ENCODE measurements around the gene EML4. TPM values are rescaled to one million over a fixed set of nuclear protein-coding genes. Genes with fewer than 3 reads are reported as not detected.

Gene EML4
- total RNA-seq, 1 experiment from 2014 or later = 93.7 TPM

- no peak overlapping the region for H3K4me3 ChIP-seq (ENCODE audit: low read depth, low read length, poor library complexity, severe bottlenecking)
- POLR2A ChIA-PET (ENCODE audit: low non-redundant PET) = no interaction called here
- no peak for TF ChIP-seq EZH2 (IDR thresholded peaks at IDR 0.05; ENCODE audit: borderline replicate concordance, low read depth, low read length, poor library complexity, severe bottlenecking)
- TF ChIP-seq CTCF (conservative IDR thresholded peaks at IDR 0.05; ENCODE audit: low read depth, low read length) = no peak
- intact Hi-C loops (cut with micrococcal nuclease; ENCODE audit: unreplicated experiment) = loop anchor here (1.0 kb wide), 1 partner anchor 144 kb away; no protein-coding TSS in a partner anchor
- no TSS peak for BruUV-seq (replicated peaks)
- no peaks in the 10 kb centered on the region for H3K36me3 ChIP-seq (ENCODE audit: insufficient read depth, low read length, poor library complexity, severe bottlenecking)
- H3K27ac ChIP-seq (ENCODE audit: low read depth, low read length, poor library complexity, severe bottlenecking) = no peak overlapping the region
- CTCF ChIA-PET = interaction anchor here (0.6 kb wide), 1 partner anchor 146 kb away, joined by 5 read pairs; no protein-coding TSS in a partner anchor
- no peaks in the 10 kb centered on the region for H3K9me3 ChIP-seq (ENCODE audit: low read depth, low read length, poor library complexity, severe bottlenecking)
- no peak for DNase-seq (ENCODE audit: low spot score)
- H3K4me1 ChIP-seq (ENCODE audit: insufficient read depth, low read length, poor library complexity, severe bottlenecking) = peaks cover 31% of the 10 kb centered on the region
- no peaks in the 10 kb centered on the region for H3K27me3 ChIP-seq (replicated peaks; ENCODE audit: insufficient read depth, low read depth, low read length, poor library complexity)
These were observed 70.7 kb downstream of the EML4 start for GRCh38 chr2:42239811-42240210.

DNA sequence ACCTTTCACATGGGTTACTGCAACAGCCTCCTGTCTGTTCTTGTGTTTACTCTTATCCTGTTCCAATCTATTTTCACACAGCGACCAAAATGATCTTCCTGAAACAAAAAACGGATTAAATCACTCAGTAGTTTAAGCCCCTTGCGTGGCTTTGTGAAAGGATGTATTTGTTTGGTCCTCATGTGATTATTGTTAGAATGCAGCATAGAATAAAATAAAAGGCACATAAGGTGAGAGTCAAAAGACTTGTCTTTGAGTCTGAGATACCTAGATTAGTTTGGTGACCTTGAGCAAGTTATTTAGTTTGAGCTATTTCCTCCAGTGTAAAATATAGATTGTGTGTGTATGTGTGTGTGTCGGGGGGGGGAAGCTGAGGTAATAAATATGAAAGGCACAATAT is 72.4 kb downstream of the EML4 start:
- ChIA-PET POLR2A (ENCODE audit: low non-redundant PET) (no interaction called here), CTCF (no interaction called here)
- Histone ChIP-seq H3K9me3 (ENCODE audit: low read depth, low read length, poor library complexity, severe bottlenecking) (no peaks in the 10 kb centered on the region), H3K4me3 (ENCODE audit: low read depth, low read length, poor library complexity, severe bottlenecking) (no peak overlapping the region), H3K36me3 (ENCODE audit: insufficient read depth, low read length, poor library complexity, severe bottlenecking) (peaks cover 7% of the 10 kb centered on the region), H3K27ac (ENCODE audit: low read depth, low read length, poor library complexity, severe bottlenecking) (no peak overlapping the region), H3K27me3 (replicated peaks; ENCODE audit: insufficient read depth, low read depth, low read length, poor library complexity) (no peaks in the 10 kb centered on the region), H3K4me1 (ENCODE audit: insufficient read depth, low read length, poor library complexity, severe bottlenecking) (peaks cover 31% of the 10 kb centered on the region)
- intact Hi-C loops (cut with micrococcal nuclease; ENCODE audit: unreplicated experiment) = no loop called here
- TF ChIP-seq CTCF (conservative IDR thresholded peaks at IDR 0.05; ENCODE audit: low read depth, low read length) (no peak), EZH2 (IDR thresholded peaks at IDR 0.05; ENCODE audit: borderline replicate concordance, low read depth, low read length, poor library complexity, severe bottlenecking) (no peak)
- DNase-seq (ENCODE audit: low spot score) = no peak
- no TSS peak for BruUV-seq (replicated peaks)

DNA sequence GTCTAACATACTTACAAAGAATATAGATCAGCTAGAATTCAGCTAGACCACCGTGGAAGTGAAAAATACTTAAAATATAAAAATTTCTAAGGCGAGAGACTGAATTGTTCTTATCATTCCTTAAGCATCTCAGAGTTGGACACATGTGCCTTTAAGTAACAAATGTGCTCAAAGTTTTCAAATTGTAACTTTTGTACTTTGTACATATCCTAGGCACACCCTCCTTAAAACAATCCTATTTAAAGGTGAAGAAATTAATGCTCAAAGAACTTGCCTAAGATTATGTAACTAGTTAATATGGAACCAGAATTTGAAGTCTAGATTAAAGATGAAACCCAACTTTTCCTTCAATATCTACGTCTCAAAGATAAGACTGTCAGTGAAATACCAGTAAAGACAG is 74.1 kb downstream of the EML4 start:
- no peak overlapping the region for H3K27ac ChIP-seq (ENCODE audit: low read depth, low read length, poor library complexity, severe bottlenecking)
- CTCF ChIA-PET = interaction anchor here (0.5 kb wide), 1 partner anchor 127 kb away, joined by 3 read pairs; no protein-coding TSS in a partner anchor
- H3K4me1 ChIP-seq (ENCODE audit: insufficient read depth, low read length, poor library complexity, severe bottlenecking) = peaks cover 31% of the 10 kb centered on the region
- POLR2A ChIA-PET (ENCODE audit: low non-redundant PET) = no interaction called here
- H3K36me3 ChIP-seq (ENCODE audit: insufficient read depth, low read length, poor library complexity, severe bottlenecking) = peaks cover 9% of the 10 kb centered on the region
- intact Hi-C loops (cut with micrococcal nuclease; ENCODE audit: unreplicated experiment) = no loop called here
- H3K9me3 ChIP-seq (ENCODE audit: low read depth, low read length, poor library complexity, severe bottlenecking) = no peaks in the 10 kb centered on the region
- H3K27me3 ChIP-seq (replicated peaks; ENCODE audit: insufficient read depth, low read depth, low read length, poor library complexity) = no peaks in the 10 kb centered on the region
- no peak for DNase-seq (ENCODE audit: low spot score)
- no peak overlapping the region for H3K4me3 ChIP-seq (ENCODE audit: low read depth, low read length, poor library complexity, severe bottlenecking)
- BruUV-seq (replicated peaks) = no TSS peak
- TF ChIP-seq EZH2 (IDR thresholded peaks at IDR 0.05; ENCODE audit: borderline replicate concordance, low read depth, low read length, poor library complexity, severe bottlenecking) = no peak
- no peak for TF ChIP-seq CTCF (conservative IDR thresholded peaks at IDR 0.05; ENCODE audit: low read depth, low read length)

Measured in A673 (cell line).